Body of pancreas (tissue), 4 donors: ENCODE data around the gene PLAGL2.

ENCODE experiments used
- POLR2A ChIP-seq, 3 donors: fragments of 450-650 bp; IDR thresholded peaks; one replicate each; pipeline ENCODE4 v1.6.1; 2016; ENCODE audit warnings: antibody characterized with exemption in 3 of 3, mild to moderate bottlenecking in 2 of 3
- TF ChIP-seq, protein P1 (sequence below), 7 experiments: fragments of 450-650 bp in 4 of 7; fragments of 200-600 bp in 3 of 7; sonication (generic) in 3 of 7; IDR thresholded peaks; one replicate each; pipeline ENCODE4 v1.5.1; 2016 to 2019; ENCODE audit warnings: antibody characterized with exemption in 7 of 7

DNA sequence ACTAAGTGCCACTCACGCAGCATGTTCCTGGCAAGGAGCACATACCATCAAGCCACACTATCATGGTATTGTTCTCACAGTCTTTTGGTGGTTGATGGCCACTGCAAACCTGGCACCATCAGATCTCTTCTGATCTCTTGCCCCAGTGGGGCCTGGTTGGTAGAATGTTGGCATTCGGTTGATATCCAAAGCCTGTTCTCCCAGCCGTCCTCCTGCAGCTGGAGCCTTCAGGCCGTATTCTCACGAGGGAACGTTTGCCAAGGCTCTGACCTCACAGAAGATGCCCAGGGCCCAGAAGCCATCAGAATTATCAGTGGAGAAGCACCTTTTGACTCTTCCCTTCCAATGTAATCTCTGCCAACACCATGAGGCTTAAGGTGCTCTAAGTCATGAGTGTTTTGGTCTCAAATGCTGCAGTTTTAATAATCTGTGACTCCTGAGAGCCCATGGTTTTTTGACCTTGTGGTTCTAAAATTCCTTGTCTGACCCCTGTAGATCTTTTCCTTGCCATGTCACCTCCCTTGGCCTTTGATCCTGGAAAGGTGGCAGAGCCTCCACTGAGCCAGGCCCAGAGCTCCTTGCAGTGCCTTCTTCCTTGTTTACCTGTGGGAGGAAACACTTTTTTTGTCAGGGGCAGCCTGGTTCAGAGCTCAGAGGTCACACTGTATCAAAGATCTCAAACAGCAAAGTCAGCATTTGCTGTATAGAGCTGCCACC, 27.9 kb upstream of the PLAGL2 start:
- TF ChIP-seq, protein P1, sequence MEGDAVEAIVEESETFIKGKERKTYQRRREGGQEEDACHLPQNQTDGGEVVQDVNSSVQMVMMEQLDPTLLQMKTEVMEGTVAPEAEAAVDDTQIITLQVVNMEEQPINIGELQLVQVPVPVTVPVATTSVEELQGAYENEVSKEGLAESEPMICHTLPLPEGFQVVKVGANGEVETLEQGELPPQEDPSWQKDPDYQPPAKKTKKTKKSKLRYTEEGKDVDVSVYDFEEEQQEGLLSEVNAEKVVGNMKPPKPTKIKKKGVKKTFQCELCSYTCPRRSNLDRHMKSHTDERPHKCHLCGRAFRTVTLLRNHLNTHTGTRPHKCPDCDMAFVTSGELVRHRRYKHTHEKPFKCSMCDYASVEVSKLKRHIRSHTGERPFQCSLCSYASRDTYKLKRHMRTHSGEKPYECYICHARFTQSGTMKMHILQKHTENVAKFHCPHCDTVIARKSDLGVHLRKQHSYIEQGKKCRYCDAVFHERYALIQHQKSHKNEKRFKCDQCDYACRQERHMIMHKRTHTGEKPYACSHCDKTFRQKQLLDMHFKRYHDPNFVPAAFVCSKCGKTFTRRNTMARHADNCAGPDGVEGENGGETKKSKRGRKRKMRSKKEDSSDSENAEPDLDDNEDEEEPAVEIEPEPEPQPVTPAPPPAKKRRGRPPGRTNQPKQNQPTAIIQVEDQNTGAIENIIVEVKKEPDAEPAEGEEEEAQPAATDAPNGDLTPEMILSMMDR (IDR thresholded peaks at IDR 0.05), result no peak
- TF ChIP-seq POLR2A (IDR thresholded peaks at IDR 0.05), result no peak
